Embryonic facial prominence (tissue), 1 donor: ENCODE measurements around the gene ASCL2.
A peak's percentile ranks its signal among the peaks of the same experiment; 100 is the strongest.

Experiments used
- DNase-seq: peaks from one replicate; pipeline ENCODE4 v3.0.0-alpha.2; 2016; ENCODE audit errors: extremely low spot score

ASCL2 gene

DNA sequence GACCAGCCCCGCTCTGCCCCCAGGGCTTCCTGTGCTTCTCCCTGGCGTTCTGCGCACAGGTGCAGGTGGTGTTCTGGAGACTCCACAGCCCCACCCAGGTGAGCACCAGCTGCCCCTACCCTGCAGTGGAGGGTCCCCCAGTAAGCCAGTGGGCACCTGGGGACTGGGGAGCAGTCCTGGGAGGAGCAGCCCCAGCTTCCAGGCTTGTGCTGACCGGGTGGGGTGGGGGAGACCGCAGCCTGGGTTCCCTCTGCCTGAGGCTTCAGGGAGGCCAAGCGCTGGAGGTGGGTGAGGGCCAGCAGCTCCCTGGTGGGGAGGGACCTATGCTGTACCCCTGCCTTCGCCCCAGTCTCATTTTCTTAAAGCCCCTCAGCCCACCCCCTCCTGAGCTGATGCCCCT, 38.3 kb upstream of the ASCL2 start:
- no peak for DNase-seq

DNA sequence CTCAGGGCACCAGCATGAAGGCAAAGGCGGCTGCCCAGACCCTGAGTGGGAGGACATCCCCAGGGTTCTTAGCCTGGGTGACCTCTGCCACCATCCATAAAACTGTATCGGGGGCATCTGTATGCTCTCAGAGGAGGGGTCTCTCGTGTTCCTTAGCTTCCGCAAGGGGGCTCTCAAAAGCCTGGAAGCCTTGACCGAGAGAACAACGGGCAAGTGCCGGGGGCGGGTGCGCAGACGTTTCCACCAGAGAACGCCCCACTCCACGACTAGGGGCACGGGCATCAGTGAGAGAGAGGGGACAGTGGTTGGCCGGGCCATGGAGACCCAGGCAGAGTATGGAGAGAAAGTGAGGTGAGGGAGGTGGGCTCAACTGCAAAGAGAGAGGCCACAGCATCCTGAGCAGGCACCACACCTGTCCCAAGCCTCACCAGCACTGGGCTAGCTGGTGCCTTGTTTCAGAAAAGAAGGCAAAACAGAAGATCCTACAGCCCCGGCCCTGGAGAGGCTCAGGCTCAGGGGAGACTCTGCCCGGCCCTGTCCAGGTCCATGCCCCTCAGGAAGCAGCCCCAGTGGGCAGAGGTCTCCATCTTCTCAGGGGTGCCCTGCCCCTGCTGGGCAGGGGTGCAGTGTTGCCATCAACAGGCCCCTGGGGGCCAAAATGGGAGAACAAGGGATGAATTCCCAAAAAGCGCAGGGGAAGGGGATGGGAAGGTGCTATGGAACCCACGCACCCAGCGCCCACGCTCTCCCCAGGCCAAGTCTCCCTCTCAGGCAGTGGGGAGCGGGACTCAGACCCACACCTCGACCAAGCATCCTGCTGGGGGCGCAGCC, 37.3 kb upstream of the ASCL2 start:
- no peak for DNase-seq

DNA sequence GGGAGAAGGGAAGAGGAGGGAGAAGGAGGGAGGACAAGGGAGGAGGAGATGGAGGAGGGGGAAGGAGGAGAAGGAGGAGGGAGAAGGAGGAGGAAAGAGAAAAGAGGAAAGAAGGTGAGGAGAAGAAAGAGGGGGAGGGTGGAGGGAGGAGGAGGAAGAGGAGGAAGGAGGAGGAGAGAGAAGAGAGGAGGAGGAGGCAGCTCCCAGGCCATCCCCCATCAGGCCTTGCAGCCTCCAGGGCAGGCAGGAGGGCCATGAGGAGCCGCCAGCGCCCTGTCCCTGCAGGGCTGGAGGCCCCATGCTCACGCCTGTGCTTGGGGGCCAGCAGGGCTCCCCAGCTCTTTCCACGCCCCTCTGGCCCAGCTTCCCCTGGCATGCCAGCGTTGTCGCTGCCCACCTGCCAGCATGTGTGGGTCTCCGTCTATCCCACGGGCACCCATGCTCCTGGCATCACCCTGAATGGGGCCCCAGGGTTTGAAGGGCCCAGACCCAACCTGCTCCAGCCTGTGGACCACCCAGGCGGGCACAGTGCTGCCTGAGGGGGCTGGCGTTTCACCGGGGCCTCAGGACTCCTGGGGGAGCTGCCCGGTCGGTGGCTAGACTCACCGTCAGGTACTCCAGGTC, 36.6 kb upstream of the ASCL2 start:
- peak; percentile 54 for DNase-seq

DNA sequence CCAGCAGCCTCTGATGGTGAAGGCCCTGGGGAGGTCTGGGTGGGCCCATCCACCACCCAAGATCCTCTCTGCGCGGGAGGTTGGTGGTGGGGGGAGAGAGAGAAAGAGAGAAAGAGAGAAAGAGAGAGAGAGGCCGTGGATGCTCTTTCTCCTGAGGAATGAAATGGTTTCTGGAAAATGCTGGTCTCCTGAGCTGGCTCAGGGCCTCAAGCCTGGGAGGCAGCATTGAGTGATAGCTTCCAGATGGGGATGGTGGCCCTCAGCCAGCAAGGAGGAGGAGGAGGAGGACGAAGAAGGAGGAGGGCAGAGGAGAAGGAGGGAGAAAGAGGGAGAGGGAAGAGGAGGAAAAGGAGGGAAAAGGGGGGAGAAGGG, 36.0 kb upstream of the ASCL2 start:
- peak; percentile 88 for DNase-seq

DNA sequence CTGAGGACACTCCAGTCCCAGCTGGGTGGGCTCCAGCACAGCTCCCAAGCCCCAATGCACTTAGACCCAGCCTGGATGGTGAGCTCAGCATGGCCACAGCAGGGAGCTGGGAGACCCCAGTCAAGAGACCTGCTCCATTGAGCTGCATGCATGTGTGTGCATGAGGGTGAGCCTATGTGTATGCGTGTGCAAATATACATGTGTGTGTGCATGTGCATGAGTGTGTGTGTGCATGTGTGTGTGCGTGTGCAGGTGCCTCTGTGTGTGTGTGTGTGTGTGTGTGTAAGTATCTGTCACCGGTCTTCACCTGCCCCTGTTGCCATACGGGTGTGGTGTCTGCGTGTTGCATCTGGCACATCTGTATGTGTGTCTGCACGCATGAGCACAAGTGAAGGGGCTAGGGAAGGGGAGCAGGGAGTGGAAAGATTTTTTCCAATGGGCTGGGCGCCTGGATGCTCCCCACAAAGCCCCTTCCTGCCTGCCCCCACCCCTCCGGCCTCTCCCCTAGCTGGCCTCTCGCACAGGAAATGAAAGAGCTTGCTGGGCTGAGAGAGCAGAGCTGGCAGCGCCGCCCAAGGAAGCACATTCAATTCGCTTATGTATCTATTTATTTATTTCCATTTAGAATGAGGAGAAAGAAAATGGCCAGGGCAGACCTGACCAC, 35.5 kb upstream of the ASCL2 start:
- DNase-seq, result peak; percentile 83

DNA sequence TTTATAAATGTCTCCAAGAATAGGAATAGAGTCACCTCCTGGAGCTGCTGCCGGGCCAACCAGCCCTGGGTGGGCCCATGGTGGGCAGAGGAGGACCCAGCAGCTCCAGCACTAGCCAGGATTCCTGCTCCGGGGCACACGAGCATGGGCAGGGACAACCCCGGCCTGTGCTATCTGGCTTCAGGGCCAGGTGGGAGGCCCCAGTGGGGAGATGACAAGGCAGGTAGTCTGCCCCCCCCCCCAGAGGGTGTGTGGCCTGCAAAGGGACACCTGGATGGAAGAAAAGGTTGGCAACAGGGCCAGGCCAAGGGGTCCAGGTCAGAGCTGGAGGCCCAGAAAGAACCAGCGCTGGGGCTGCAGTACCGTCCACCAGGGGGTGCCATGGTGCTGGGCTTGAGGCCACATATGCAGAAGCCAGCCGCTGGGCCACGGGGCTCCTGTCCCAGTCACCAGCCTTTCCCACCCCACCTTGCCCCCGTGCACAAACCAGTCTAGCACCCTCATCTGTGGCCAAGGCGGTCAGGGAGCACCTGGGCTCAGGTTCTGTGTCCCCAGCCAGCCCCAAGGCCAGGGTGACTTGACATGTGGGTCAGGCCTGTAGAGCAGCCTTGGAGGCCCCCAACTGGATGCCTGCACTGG, 34.9 kb upstream of the ASCL2 start:
- no peak for DNase-seq

DNA sequence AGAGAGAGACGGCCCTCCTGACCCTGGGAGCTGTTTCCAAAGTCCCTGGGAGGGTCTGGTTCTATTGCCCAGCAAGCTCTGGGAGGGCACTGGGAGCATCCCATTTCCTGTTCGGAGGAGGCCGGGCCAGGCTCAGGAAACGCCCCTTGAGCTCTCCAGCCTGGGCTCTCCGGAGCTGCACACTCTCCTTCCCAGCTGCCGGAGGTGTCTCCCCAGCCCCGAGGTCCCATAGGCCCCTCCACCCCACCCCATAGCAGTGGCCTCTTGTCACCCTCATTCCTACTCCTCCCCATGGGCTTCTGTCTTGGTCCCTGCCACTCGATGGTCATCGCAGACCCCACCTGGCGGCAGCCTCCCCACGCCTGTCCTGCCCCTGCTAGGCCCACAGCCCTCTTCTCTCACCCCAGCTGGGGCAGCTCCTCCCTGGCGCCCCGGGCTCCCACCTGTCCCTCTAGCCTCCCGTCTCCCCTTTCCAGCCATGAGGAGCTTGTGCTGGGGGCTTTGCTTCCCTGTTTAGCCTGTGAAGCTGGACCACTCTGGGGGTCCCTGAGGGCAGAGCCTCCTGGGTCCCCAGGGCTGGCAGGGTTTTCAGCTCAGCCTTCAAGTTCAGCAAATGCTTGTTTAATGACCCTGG, 34.2 kb upstream of the ASCL2 start:
- DNase-seq, result no peak

DNA sequence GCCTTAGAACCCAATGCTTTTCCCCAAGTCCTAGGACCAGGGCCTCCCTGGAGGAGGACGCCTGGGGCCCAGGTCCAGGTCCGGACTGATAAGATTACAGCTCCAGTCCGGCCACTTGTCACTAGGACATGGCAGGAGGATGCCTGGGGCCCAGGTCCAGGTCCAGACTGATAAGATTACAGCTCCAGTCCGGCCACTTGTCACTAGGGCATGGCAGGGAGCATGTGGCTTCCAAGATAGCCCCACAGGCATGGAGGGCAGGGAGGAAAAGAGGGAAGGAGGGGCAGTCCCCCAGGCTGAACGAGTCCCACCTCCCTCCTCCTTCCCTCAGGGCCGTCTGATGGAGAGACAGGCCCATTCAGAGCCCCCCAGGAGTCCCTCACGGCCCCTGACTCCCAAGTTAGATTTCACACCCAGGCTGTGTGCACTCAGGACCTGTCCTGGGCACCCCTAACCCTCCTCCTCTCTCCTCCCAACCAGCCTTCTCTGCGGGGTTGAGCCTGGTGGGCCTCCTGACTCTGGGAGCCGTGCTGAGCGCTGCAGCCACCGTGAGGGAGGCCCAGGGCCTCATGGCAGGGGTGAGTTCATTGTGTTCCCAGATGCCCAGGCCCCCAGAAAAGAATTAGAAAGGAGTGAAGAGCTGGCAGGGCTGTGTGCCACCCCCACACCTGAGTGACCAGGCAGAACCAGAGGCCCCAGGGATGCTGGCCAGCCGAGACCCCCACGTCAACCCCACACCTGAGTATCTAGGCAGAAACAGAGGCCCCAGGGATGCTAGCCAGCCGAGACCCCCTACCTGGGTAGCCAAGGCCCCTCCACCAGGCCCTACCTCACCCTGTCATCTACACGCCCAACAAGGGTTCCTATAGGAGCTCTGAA, 33.5 kb upstream of the ASCL2 start:
- DNase-seq, result no peak

DNA sequence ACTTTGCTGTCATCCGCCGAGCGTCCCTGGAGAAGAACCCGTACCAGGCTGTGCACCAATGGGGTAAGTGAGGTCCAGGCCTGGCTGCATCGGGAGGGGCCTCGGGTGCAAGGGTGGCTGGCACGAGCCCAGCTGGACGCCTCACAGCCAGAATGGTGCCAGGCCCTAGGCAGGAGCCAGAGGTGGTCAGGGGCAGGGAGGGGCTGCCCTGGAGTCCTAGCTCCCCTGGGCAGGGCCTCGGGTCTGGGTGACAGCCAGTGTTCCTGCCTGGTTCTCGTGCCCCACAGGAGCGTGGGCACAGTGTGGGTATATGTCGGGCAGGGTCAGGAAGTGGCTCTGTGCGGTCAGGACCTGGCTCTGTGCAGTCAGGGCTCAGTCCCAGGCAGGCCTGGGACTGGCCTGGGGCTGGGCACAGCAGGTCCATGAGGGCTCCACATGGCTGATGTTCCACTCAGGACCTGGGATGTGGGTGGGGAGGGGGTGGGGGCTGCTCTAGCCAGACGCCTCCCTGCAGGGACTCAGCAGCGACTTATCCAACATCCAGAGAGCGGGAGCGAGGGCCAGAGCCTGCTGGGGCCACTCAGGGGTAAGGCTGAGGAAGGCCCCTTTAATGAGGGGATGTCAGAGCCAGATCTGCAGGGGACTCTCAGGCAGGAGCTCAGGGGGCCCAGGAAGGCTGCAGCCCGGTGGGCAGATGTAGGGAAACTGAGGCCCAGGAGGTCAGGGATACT, 32.7 kb upstream of the ASCL2 start:
- no peak for DNase-seq

DNA sequence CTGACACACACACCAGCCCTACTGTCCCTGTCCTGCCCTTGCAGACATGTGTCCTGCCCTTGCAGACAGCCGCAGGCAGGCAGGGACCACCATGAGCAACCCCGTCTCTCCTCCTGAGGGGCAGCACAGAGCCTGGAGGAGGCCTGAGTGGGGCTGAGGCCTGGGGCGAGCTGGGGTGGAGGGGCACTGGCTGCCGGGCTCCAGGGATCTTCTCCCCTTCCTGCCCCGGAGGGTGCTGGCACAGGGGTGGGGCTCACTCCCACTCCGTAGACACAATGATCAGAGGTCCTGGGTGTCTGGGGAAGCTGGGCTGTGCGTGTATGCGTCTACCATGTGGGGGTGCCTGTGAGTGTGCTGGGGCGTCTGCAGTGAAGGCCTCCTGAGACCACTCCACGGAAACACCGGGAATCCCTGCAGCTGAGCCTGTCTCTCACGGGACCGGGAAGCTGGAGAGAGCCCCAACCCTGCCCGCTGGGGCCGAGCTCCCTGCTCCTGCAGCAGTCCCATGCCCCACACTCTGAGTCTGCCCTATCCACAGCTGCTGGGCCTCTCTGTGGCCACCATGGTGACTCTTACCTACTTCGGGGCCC, 32.0 kb upstream of the ASCL2 start:
- DNase-seq, result no peak

DNA sequence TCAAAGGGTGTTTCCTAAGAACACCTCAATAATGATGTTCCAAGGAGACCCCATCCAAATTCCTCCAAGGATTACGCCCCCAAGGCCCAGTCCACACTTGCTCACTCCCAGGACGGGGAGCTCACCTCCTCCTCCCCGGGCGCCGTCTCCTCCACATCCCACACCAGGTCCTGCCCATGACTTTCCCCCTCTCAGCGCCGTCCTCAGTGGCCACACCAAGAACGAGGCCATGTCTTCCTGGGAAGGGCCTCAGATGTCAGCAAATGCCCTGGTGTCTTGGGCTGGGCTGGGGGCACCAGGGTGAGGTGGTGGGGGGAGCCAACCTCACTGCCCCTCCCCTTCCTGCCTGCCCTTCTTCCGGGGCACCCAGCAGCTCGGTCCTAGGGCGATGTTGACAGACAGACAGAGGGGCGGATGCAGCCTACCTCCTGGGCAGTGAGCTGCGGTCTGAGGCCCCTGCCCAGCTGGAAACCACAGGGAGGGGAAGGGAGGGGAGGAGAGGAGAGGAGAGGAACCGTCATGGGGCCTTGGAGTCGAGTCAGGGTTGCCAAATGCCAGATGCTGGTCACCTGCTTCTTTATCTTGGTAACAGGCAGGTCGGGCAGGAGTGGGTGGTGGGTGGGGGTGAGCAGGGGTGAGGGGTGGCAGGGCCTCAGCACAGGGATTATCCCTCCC, 31.4 kb upstream of the ASCL2 start, which contains the start of the genes C11orf21 and TSPAN32:
TSS of gene C11orf21 (minus strand) at position 288 of the 675 bp plus-strand sequence. CDS start at position 178, 110 bp downstream.
TSS of gene TSPAN32 (plus strand) at position 383 of the 675 bp plus-strand sequence. CDS start at position 520, 137 bp downstream.
- DNase-seq, result no peak

DNA sequence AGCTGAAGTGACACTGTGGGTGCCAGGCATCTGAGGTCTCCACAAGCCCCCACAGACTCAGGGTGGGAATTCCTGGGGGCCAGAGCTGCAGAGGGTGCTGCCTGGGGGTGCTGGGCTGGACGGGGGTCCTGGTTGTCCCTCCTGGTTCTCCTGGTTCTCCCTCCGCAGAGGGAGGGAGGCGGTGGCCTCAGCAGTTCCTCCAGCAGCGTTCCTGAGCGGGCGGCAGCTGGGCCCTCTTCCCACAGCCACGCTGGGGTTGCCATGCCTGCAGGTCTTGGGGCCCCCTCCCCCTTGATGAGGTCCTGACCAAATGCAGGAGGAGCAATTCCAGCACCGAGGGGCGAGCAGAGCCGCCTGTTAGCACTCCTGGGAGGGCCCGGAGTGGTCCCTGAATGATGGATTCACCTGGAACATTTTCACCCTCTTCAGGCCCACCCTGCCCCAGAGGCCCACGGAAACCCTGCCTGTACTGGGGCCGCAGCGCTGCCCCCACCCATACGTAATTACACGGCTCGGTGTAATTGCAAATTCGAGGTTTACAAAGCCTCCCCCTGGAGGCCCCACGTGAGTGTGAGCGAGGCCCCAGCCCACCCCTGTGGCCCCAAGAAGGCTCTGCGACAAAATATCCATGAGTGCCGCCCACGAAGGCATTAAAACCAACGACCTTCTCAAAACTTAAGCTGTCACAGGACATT, 30.7 kb upstream of the ASCL2 start:
- DNase-seq, result no peak

DNA sequence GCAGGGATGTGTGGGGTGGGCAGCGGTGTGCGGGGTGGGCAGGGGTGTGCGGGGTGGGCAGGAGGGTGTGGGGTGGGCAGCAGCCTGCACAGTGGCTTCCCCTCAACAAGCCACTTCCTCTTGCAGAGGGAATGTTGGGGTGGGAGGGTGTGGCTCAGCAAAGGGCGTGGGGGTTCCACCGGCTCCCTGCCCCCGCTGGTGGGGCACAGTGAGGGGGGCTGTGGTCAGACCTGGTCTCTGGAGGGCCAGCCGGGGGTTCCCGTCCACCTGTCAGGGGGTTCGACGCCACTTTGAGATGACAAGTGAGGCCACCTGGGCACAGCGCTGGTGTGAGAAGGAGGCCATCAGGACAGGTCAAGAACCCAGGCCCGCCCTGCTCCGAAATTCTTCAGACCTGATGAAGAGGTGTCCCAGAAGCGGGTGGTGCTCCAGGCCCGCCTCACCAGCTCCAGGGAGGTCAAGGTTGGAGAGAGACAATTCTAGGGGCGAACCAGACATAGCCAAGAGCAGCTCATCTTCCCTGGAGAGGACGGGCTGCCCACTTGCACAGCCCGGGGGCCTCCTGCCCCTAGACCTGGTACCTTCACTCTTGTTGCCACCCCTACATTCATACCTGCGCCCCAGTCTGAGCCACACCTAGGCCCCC, 30.0 kb upstream of the ASCL2 start:
- no peak for DNase-seq

DNA sequence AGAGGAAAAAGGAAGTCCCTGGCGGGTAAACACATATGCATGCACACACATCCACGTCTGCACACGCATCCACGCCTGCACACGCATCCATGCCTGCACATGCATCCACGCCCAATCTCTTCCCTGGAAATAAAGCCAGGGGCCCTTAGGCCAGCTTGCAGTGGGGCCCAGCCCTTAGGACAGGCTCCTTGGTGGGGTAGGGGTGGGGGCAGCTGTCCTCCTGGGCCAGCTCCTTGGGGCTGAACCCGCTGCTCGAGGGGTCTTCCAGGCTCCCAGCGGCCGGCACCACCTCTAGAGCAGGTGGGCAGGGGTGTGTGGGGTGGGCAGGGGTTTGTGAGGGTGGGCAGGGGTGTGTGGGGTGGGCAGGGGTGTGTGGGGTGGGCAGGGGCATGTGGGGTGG, 29.4 kb upstream of the ASCL2 start:
- DNase-seq, result no peak

DNA sequence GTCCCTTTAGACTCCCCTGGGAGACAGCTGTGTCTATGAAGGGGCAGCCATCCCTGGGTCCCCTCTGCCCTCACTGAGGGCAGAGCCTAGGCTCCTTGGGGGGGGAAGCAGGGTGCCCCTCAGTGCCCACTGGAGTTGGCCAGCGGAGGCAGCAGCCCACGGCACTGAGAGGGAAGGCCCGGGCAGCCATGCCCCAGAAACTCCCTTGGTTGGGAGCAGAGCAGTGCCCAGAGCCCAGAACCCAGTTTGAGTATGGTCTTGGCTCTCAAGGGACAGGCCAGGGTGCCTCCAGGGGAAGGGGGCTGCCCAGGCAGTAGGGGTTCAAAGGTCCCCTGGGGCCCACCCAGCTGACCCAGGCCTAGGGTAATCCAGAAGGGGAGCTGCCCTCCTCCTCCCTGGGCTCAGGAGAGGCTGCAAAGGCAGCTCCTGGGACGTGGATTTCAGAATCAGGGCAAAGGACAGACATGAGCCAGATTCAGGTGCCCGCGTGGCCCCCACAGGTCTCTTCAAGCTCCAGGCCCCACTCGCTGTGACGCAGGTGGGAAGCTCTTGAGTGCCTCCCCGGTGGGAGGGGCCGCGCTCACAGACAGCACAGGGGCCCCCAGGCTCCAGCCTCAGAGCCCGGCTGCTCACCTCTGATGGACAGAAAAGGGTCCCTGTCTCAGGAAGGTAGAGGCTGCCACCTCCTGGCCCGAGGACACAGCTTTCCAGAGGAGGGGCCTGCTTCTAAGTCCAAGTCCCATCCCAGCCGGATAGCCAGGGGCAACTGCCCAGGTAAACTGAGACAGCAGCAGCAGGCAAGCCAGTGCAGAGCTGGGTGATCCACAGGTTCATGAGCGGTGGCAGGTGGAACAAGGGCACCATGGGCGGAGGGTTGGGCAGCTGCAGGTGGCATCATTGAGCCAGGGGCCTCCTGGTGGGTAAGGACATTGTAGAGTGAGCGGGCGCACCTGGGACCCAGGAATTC, 28.7 kb upstream of the ASCL2 start:
- no peak for DNase-seq

DNA sequence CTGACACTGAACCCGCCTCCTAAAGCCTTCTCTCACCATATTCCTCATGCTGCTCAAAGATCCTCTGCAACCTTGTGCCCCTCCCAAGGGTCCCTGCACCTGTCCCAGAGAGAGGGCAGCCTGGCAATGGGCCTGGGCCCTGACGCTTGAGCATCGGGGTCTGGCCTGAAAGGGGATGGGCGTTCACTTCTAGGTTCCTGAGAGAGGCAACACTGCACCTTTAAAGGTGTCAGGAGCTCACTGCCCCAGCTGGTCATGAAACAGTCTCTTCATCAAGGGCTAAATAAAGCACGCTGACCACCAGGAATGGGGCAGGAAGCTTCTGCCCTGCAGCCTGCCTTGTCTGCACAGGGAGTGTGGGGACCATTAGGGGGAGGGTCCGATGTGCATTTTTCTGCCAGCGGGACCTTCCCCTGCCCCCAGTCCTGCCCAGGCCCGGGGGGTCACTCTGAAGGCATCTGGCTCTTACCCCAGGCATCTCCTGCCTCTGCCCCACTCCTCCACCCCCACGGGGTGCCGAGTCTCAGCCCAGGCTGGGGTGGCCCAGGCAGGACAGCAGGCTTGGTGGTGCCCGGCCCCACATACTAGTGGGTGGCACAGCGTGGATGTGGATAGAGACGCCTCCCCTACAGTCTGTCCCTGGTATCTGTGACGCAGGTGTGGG, 27.9 kb upstream of the ASCL2 start:
- no peak for DNase-seq
